Endothelial cell of umbilical vein (primary cell): ENCODE measurements around the gene GIGYF2. TPM values are rescaled to one million over a fixed set of nuclear protein-coding genes. Genes with fewer than 3 reads are reported as not detected.

Experiments
- BruUV-seq: library from RNA; stranded (reverse); fragments of 400-500 nt; replicated peaks from 2 replicates; lab custom pipeline; 2021; lab: Mats Ljungman, UMichigan
- CTCF ChIA-PET: fragments of 300-600, 350-600 bp; sonication (Branson Sonifier 250); formaldehyde crosslinking; loops from one replicate; lab custom pipeline; 2021; ENCODE audit warnings: antibody characterized with exemption, inconsistent platforms; lab: Charles Lee
- POLR2A ChIA-PET: fragments of 300-600, 350-600 bp; sonication (Branson Sonifier 250); formaldehyde crosslinking; loops from one replicate; lab custom pipeline; 2021; ENCODE audit warnings: antibody characterized with exemption, inconsistent platforms; lab: Charles Lee
- DNase-seq: peaks from one replicate; pipeline ENCODE4 v3.0.0-alpha.2; 2011; ENCODE audit warnings: low read depth, low spot score
- FAIRE-seq: peaks from 2 replicates; lab custom pipeline; 2011; peaks lifted over from hg19 to GRCh38; lab: Jason Lieb, UNC
- H2AFZ ChIP-seq: 2 replicates; pipeline ENCODE4 v1.6.0; 2012; ENCODE audit warnings: low read depth, low read length, control low read depth, inconsistent platforms
- H3K27ac ChIP-seq: 2 replicates; pipeline ENCODE4 v1.5.1; 2011; ENCODE audit warnings: low read depth, mild to moderate bottlenecking, control low read depth, low read length, moderate library complexity; ENCODE audit not compliant: insufficient read depth
- H3K27me3 ChIP-seq, 2 experiments: 2 replicates each; pipeline versions ENCODE4 v1.6.0 to v1.6.1; 2011; ENCODE audit warnings: low read length in 2 of 2, mixed read lengths in 1 of 2; ENCODE audit not compliant: control insufficient read depth in 2 of 2, insufficient read depth in 2 of 2
- H3K36me3 ChIP-seq, 2 experiments: 2 replicates in 1 of 2; 3 replicates in 1 of 2; pipeline ENCODE4 v1.5.1; 2011; ENCODE audit warnings: low read length in 2 of 2, mild to moderate bottlenecking in 1 of 2, moderate library complexity in 1 of 2; ENCODE audit not compliant: control insufficient read depth in 2 of 2, insufficient read depth in 2 of 2; ENCODE audit errors: extremely low read depth in 1 of 2
- H3K4me1 ChIP-seq: 3 replicates; pipeline ENCODE4 v1.5.1; 2011; ENCODE audit warnings: mild to moderate bottlenecking, low read length; ENCODE audit not compliant: control insufficient read depth, insufficient read depth; ENCODE audit errors: extremely low read depth
- H3K4me2 ChIP-seq: 2 replicates; pipeline ENCODE4 v1.6.1; 2011; ENCODE audit warnings: low read length, control low read depth, mixed read lengths; ENCODE audit not compliant: insufficient read depth
- H3K4me3 ChIP-seq, 3 experiments: fragments of 200-600 bp in 1 of 3; sonication (generic), shearing (Covaris generic) in 1 of 3; replicated peaks in 1 of 3; 2 replicates each; pipeline ENCODE4 v1.5.1; 2011 to 2016; ENCODE audit warnings: control low read depth in 3 of 3, low read length in 3 of 3, mild to moderate bottlenecking in 2 of 3, inconsistent platforms in 1 of 3, low read depth in 1 of 3, moderate library complexity in 1 of 3; ENCODE audit not compliant: insufficient read depth in 1 of 3
- H3K79me2 ChIP-seq: 2 replicates; pipeline ENCODE4 v1.6.0; 2012; ENCODE audit warnings: low read length, inconsistent platforms; ENCODE audit not compliant: control insufficient read depth, insufficient read depth
- H3K9ac ChIP-seq: replicated peaks from 2 replicates; pipeline ENCODE3; 2011; ENCODE audit warnings: low read length, control low read depth; ENCODE audit not compliant: insufficient read depth; ENCODE audit errors: extremely low read depth
- H3K9me1 ChIP-seq: replicated peaks from 3 replicates; pipeline ENCODE4 v1.6.0; 2011; ENCODE audit warnings: mild to moderate bottlenecking, low read length; ENCODE audit not compliant: control insufficient read depth, insufficient read depth; ENCODE audit errors: extremely low read depth
- H3K9me3 ChIP-seq: replicated peaks from 2 replicates; pipeline ENCODE4 v1.5.1; 2012; ENCODE audit warnings: low read length, inconsistent platforms; ENCODE audit not compliant: control insufficient read depth, insufficient read depth
- H4K20me1 ChIP-seq: replicated peaks from 2 replicates; pipeline ENCODE3; 2011; ENCODE audit warnings: mild to moderate bottlenecking, low read length; ENCODE audit not compliant: control insufficient read depth, insufficient read depth; ENCODE audit errors: extremely low read depth
- EZH2 ChIP-seq: IDR thresholded peaks from 2 replicates; pipeline ENCODE4 v1.6.1; 2012; ENCODE audit warnings: borderline replicate concordance, low read depth, mild to moderate bottlenecking, moderate library complexity, low read length, inconsistent platforms; ENCODE audit not compliant: severe bottlenecking
- POLR2A ChIP-seq: IDR thresholded peaks from 2 replicates; pipeline ENCODE4 v1.6.1; 2012; ENCODE audit warnings: low read depth, mild to moderate bottlenecking, control low read depth, low read length
- POLR2AphosphoS5 ChIP-seq: IDR thresholded peaks from 2 replicates; pipeline ENCODE4 v1.6.1; 2012; ENCODE audit warnings: low read depth, mild to moderate bottlenecking, control low read depth, low read length, moderate library complexity; ENCODE audit not compliant: insufficient read depth
- dilution Hi-C: fragments of 300-500 bp; cut with MboI; formaldehyde crosslinking; loops from one replicate; pipeline ENCODE4 v1.15.0; 2019; ENCODE audit warnings: low sequenced_read_pairs; ENCODE audit not compliant: extremely low pct_ligation_motif_present
- intact Hi-C: fragments of 100-400 bp; cut with micrococcal nuclease; formaldehyde crosslinking; loops from one replicate; pipeline ENCODE4 v1.10.0; 2022
- polyA plus RNA-seq, 4 experiments: library from polyadenylated mRNA; depleted of rRNA in 3 of 4; stranded (reverse) in 3 of 4; unstranded in 1 of 4; fragments of >200 nt; gene quantifications; 2 replicates each; pipeline versions ENCODE4 v1.2.1 to v1.2.3, GENCODE V29; 2011 to 2012; ENCODE audit warnings: missing spikeins in 1 of 4
- total RNA-seq: library from RNA; stranded (reverse); gene quantifications from 2 replicates; pipeline ENCODE4 v1.2.3, GENCODE V29; 2021
- TF ChIP-seq, protein P1 (sequence below), 2 donors: IDR thresholded peaks; 1 replicate in 1 of 2; 2 replicates in 1 of 2; pipeline ENCODE4 v1.5.1; 2011; ENCODE audit warnings: low read length in 2 of 2, mild to moderate bottlenecking in 2 of 2, moderate library complexity in 2 of 2, control low read depth in 1 of 2, inconsistent platforms in 1 of 2, low read depth in 1 of 2; ENCODE audit not compliant: insufficient read depth in 1 of 2; ENCODE audit errors: extremely low read depth in 1 of 2
- TF ChIP-seq, protein P2 (sequence below): IDR thresholded peaks from 2 replicates; pipeline ENCODE4 v1.6.1; 2011; ENCODE audit not compliant: insufficient read depth, insufficient read length

Gene GIGYF2
- total and polyA plus RNA-seq, 2 donors (not counting 3 experiments of a cell fraction or from before 2014, with no cell fraction given): 22.9 to 56.4 TPM

DNA sequence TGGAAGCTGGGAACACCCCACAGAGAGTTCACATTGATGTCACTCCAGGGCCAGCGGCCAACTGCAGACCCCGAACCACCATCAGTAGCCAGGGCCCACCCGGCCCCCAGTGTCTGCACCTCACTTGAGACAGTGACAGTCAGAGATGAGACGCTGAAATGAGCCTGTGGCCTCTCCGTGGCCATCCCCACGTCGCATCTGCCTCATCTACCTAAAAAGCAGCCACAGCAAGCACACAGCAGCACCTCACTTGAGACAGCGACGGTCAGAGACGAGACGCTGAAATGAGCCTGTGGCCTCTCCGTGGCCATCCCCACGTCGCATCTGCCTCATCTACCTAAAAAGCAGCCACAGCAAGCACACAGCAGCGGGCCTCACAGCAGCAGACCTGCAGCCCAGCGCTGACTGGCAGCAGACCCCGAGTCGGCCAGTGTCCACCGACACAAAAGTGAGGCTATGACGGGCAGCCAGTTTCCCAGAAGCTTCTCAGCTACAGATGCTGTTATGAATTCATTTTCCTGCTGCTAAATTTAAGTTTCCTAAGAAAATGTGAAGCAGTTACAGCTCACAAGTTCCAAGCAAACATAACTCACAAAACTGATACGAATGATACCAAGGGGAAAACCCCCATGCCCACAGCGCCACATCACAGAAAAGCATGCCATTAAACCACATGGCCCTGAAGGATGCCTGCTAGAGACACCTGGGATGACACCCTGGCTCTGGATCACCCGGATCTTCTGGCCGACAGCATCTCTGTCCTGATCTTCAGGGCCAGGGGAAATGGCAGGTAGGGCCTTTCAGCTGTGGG is 200.7 kb downstream of the GIGYF2 start:
- intact Hi-C loops: no loop called here
- no TSS peak for BruUV-seq
- Histone ChIP-seq H3K9me3 (no peaks in the 10 kb centered on the region), H4K20me1 (no peaks in the 10 kb centered on the region), H3K4me2 (no peak overlapping the region), H3K27ac (no peak overlapping the region), H3K36me3 (no peaks in the 10 kb centered on the region), H3K9ac (no peak overlapping the region), H3K79me2 (no peaks in the 10 kb centered on the region), H3K4me3 (no peak overlapping the region), H2AFZ (no peak overlapping the region), H3K27me3 (no peaks in the 10 kb centered on the region), H3K9me1 (no peaks in the 10 kb centered on the region), H3K4me1 (peaks cover 15% of the 10 kb centered on the region)
- CTCF ChIA-PET: interaction anchor here (0.8 to 1.4 kb wide), 2 partner anchors 10 to 131 kb away, joined by 4 to 5 read pairs; no protein-coding TSS in a partner anchor
- TF ChIP-seq, protein P1, sequence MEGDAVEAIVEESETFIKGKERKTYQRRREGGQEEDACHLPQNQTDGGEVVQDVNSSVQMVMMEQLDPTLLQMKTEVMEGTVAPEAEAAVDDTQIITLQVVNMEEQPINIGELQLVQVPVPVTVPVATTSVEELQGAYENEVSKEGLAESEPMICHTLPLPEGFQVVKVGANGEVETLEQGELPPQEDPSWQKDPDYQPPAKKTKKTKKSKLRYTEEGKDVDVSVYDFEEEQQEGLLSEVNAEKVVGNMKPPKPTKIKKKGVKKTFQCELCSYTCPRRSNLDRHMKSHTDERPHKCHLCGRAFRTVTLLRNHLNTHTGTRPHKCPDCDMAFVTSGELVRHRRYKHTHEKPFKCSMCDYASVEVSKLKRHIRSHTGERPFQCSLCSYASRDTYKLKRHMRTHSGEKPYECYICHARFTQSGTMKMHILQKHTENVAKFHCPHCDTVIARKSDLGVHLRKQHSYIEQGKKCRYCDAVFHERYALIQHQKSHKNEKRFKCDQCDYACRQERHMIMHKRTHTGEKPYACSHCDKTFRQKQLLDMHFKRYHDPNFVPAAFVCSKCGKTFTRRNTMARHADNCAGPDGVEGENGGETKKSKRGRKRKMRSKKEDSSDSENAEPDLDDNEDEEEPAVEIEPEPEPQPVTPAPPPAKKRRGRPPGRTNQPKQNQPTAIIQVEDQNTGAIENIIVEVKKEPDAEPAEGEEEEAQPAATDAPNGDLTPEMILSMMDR (IDR thresholded peaks at IDR 0.05; ENCODE audit: extremely low read depth in 1 of 2, insufficient read depth in 1 of 2, low read depth in 1 of 2, low read length in 2 of 2): no peak
- TF ChIP-seq POLR2A (no peak), POLR2AphosphoS5 (no peak), EZH2 (no peak)
- TF ChIP-seq, protein P2, sequence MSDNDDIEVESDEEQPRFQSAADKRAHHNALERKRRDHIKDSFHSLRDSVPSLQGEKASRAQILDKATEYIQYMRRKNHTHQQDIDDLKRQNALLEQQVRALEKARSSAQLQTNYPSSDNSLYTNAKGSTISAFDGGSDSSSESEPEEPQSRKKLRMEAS: no peak
- DNase-seq: no peak
- dilution Hi-C loops: no loop called here
- POLR2A ChIA-PET: no interaction called here
- no peak for FAIRE-seq
